ENCODE measurements around the gene ZNF169. TPM values are rescaled to one million over a fixed set of nuclear protein-coding genes. Genes with fewer than 3 reads are reported as not detected.
"Not testable (repeated sequence)": the region's sequence is repeated elsewhere in the genome, so short reads cannot be mapped to it uniquely, and the experiment has no call there.

Gene ZNF169
- polyA plus RNA-seq, 1 experiment: 2.8 TPM

DNA sequence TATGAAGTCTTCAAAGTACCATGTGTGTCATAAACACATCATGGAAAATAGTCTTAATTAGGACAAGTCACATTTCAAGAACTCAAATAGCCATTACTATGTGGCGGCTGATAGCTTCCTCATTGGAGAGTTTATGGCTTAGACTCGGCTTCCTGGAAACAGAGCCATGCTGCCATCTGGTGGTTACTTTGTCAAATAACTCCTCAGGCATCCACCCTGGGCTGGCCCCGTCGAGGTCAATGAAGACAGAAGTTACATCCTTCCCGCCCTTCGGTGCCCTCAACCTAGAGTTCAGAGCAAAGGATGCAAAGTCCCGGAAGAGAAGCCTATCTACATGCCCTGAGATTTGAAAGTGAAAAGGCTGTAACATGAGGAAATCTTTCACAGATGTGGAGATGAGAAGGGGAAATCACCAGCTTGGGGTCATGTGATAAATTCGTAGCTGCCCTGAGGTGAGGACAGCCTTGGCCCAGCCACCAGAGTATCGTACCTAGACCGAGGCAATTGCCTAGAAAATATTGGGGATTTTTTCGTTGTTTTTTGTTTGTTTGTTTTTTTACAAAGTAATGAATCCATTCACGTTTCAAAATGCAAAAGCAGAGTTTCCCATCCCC is 45.5 kb upstream of the ZNF169 start:
- no peaks in the 10 kb centered on the region for H3K36me3 ChIP-seq (ENCODE audit: control insufficient read depth, insufficient read depth, low read length)
- H3K4me3 ChIP-seq (ENCODE audit: low read depth, low read length): no peak overlapping the region
- DNase-seq (ENCODE audit: low read depth): no peak
- no peaks in the 10 kb centered on the region for H3K27me3 ChIP-seq (ENCODE audit: control insufficient read depth, insufficient read depth, low read length)
- POLR2A ChIA-PET: no interaction called here
- CTCF ChIA-PET: interaction anchor here (0.6 to 14.6 kb wide), 34 partner anchors 12 to 532 kb away, joined by 3 to 246 read pairs (median 4); no protein-coding TSS in a partner anchor
- TF ChIP-seq, protein P1, sequence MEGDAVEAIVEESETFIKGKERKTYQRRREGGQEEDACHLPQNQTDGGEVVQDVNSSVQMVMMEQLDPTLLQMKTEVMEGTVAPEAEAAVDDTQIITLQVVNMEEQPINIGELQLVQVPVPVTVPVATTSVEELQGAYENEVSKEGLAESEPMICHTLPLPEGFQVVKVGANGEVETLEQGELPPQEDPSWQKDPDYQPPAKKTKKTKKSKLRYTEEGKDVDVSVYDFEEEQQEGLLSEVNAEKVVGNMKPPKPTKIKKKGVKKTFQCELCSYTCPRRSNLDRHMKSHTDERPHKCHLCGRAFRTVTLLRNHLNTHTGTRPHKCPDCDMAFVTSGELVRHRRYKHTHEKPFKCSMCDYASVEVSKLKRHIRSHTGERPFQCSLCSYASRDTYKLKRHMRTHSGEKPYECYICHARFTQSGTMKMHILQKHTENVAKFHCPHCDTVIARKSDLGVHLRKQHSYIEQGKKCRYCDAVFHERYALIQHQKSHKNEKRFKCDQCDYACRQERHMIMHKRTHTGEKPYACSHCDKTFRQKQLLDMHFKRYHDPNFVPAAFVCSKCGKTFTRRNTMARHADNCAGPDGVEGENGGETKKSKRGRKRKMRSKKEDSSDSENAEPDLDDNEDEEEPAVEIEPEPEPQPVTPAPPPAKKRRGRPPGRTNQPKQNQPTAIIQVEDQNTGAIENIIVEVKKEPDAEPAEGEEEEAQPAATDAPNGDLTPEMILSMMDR (IDR thresholded peaks at IDR 0.05; ENCODE audit: insufficient read depth, low read depth, low read length): peak; percentile 73

DNA sequence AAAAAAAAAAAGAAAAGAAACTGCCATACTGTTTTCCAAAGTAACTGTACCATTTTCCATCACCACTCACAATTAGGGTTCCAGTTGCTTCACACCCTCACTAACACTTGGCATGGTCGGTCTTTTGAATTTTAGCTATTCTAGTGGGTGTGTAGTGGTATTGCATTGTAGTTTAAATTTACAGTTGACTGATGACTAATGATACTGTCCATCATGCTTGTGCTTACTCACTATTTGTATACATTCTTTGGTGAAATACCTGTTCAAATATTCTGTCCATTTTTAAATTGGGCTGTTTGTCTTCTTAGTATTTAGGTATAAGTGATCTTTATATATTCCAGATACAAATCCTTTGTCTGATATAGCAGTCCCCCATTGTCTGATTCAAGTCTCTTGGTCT is 36.2 kb upstream of the ZNF169 start:
- CTCF ChIA-PET: no interaction called here
- POLR2A ChIA-PET: no interaction called here
- no peaks in the 10 kb centered on the region for H3K27me3 ChIP-seq (ENCODE audit: control insufficient read depth, insufficient read depth, low read length)
- TF ChIP-seq, protein P1 (IDR thresholded peaks at IDR 0.05; ENCODE audit: insufficient read depth, low read depth, low read length): no peak
- no peak for DNase-seq (ENCODE audit: low read depth)
- H3K4me3 ChIP-seq (ENCODE audit: low read depth, low read length): no peak overlapping the region
- no peaks in the 10 kb centered on the region for H3K36me3 ChIP-seq (ENCODE audit: control insufficient read depth, insufficient read depth, low read length)

DNA sequence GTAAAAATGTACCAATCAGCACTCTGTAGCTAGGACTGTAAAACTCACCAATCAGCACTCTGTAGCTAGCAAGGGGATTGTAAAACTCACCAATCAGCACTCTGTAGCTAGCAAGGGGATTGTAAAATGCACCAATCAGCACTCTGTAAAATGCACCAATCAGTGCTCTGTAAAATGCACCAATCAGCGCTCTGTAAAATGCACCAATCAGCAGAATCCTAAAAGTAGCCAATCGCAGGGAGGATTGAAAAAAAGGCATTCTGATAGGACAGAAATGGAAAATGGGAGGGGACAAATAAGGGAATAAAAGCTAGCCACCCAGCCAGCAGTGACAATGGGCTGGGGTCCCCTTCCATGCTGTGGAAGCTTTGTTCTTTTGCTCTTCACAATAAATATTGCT is 33.7 kb upstream of the ZNF169 start:
- H3K4me3 ChIP-seq (ENCODE audit: low read depth, low read length); H3K27me3 ChIP-seq (ENCODE audit: control insufficient read depth, insufficient read depth, low read length); POLR2A ChIA-PET; DNase-seq (ENCODE audit: low read depth); H3K36me3 ChIP-seq (ENCODE audit: control insufficient read depth, insufficient read depth, low read length): not testable (repeated sequence)
- CTCF ChIA-PET: interaction anchor here (1.7 kb wide), 1 partner anchor 12 kb away, joined by 8 read pairs; no protein-coding TSS in a partner anchor

DNA sequence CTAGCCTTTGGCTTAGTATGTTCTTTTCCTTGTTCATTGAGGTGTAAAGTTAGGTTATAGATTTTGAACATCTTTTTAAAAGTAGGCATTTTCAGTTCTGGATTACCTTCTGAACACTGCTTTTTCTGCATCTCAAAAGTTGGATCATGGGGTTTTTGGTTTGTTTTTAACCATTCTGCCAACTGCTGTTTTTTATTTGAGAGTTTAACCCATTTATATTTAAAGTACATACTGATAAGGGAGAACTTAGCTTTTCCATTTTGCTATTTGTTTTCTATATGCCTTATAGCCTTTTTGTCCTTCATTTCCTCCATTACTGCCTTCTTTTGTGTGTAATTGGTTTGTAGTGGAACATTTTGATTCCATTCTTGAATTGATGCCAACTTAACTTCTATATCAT is 30.5 kb upstream of the ZNF169 start:
- TF ChIP-seq, protein P1 (IDR thresholded peaks at IDR 0.05; ENCODE audit: insufficient read depth, low read depth, low read length): no peak

DNA sequence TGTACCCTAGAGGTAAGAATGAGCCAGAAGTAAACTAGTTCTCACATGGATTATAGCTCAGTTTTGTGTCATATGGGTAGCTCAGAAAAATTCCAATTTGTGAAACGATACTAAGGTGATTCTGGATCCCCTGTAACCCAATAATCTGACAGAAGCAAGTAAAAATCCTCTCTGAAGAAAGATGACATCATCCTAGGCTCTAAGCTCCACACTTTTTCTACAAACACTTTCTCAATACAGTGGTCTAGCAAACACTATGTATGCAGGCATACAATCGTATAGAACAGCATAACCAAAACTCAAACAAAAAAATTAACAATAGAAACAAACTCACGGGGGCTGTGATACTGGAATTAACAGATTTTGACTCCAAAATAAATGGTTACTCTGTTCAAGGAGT is 26.7 kb upstream of the ZNF169 start:
- Histone ChIP-seq H3K4me3 (ENCODE audit: low read depth, low read length) (no peak overlapping the region), H3K36me3 (ENCODE audit: control insufficient read depth, insufficient read depth, low read length) (no peaks in the 10 kb centered on the region), H3K27me3 (ENCODE audit: control insufficient read depth, insufficient read depth, low read length) (no peaks in the 10 kb centered on the region)
- POLR2A ChIA-PET: no interaction called here
- DNase-seq (ENCODE audit: low read depth): no peak
- TF ChIP-seq, protein P1 (IDR thresholded peaks at IDR 0.05; ENCODE audit: insufficient read depth, low read depth, low read length): no peak
- CTCF ChIA-PET: interaction anchor here (1.0 to 1.5 kb wide), 3 partner anchors 19 to 169 kb away, joined by 3 to 4 read pairs (median 4); no protein-coding TSS in a partner anchor

More for the DNA sequence above, 30.5 kb upstream of the ZNF169 start:
- POLR2A ChIA-PET: no interaction called here
- Histone ChIP-seq H3K4me3 (ENCODE audit: low read depth, low read length) (no peak overlapping the region), H3K36me3 (ENCODE audit: control insufficient read depth, insufficient read depth, low read length) (no peaks in the 10 kb centered on the region), H3K27me3 (ENCODE audit: control insufficient read depth, insufficient read depth, low read length) (no peaks in the 10 kb centered on the region)
- CTCF ChIA-PET: interaction anchor here (1.5 kb wide), 1 partner anchor 14 kb away, joined by 4 read pairs; no protein-coding TSS in a partner anchor
- no peak for DNase-seq (ENCODE audit: low read depth)

DNA sequence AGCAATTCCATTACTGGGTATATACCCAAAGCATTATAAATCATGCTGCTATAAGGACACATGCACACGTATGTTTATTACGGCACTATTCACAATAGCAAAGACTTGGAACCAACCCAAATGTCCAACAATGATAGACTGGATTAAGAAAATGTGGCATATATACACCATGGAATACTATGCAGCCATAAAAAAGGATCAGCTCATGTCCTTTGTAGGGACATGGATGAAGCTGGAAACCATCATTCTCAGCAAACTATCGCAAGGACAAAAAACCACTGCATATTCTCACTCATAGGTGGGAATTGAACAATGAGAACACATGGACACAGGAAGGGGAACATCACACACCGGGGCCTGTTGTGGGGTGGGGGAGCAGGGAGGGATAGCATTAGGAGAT is 18.0 kb upstream of the ZNF169 start:
- H3K4me3 ChIP-seq (ENCODE audit: low read depth, low read length); H3K36me3 ChIP-seq (ENCODE audit: control insufficient read depth, insufficient read depth, low read length); H3K27me3 ChIP-seq (ENCODE audit: control insufficient read depth, insufficient read depth, low read length); DNase-seq (ENCODE audit: low read depth); CTCF ChIA-PET; POLR2A ChIA-PET: not testable (repeated sequence)

Measured in BJ (cell line).